ENCODE measurements around the gene GANC. TPM values are rescaled to one million over a fixed set of nuclear protein-coding genes. Genes with fewer than 3 reads are reported as not detected.
A peak's percentile ranks its signal among the peaks of the same experiment; 100 is the strongest.

Gene GANC
- total and polyA plus RNA-seq, 9 of the 15 experiments (the other 6 are each of a cell fraction or from before 2014, with no cell fraction given) = 10.9 to 19.0 (median 14.5) TPM

DNA sequence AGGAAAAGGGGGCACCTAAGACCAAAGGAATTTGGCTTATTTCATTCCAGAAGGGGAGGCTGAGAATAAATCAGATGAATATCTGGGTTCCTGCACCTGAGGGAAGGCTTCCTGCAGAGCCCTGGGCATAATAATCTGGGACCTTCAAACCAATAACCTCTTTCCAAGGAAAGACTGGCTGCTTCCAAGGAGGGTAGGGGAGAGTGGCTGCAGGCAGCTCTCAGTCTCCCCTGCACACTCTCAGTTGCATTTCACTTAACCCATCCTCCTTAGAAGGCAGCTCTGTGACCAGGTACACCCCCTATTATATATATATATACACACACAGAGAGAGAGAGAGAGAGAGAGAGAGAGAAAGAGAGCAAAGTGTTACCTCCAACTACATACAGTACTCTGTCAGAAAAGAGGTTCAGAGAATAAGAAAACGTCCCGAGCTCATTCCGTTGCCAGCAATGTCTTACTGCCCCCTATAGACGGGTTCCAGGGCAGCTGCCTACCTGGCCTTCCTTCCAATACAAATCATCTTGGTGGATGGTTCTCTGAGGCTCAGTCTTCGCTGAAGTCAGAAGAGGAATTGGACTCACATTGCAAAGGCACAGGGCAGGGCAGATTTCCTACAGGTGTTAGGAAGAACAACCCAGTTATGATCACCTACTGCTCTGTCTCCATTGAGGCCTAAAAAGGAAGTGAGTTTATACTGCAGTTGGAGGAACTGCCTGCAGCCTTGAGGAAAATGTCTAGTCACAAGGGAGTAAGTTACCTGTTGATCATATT lies 112.4 kb downstream of the GANC start (continued):
- TF ChIP-seq KLF6 (CRISPR knock-in tag; IDR thresholded peaks at IDR 0.05; ENCODE audit: borderline replicate concordance) (no peak), PHB2 (IDR thresholded peaks at IDR 0.05; ENCODE audit: low read depth) (no peak), SMC3 (conservative IDR thresholded peaks at IDR 0.05; ENCODE audit: insufficient read depth, low read depth, low read length) (peak; percentile 67; the same call in 1 of the 2 replicates), MAFG (tag; conservative IDR thresholded peaks at IDR 0.05) (no peak), HNRNPLL (IDR thresholded peaks at IDR 0.05; ENCODE audit: low read depth, low read length, poor library complexity, severe bottlenecking) (no peak), ZNF764 (CRISPR knock-in tag; IDR thresholded peaks at IDR 0.05; ENCODE audit: low read depth) (no peak), ZNF175 (CRISPR knock-in tag; IDR thresholded peaks at IDR 0.05; ENCODE audit: low read depth) (no peak), RBFOX2 (IDR thresholded peaks at IDR 0.05; ENCODE audit: low read depth, low read length) (no peak), WHSC1 (IDR thresholded peaks at IDR 0.05; ENCODE audit: low read length) (no peak), SPI1 (IDR thresholded peaks at IDR 0.05; ENCODE audit: borderline replicate concordance, low read depth, low read length) (peak; percentile 52; the same call in 1 of the 2 replicates), ZNF668 (CRISPR knock-in tag; IDR thresholded peaks at IDR 0.05) (no peak), SRF (CRISPR knock-in tag; IDR thresholded peaks at IDR 0.05) (no peak), MEF2A (IDR thresholded peaks at IDR 0.05; ENCODE audit: control insufficient read depth, low read depth, low read length) (no peak), FOS (IDR thresholded peaks at IDR 0.05; ENCODE audit: extremely low read depth, insufficient read length) (no peak)
- TF ChIP-seq, protein P1, sequence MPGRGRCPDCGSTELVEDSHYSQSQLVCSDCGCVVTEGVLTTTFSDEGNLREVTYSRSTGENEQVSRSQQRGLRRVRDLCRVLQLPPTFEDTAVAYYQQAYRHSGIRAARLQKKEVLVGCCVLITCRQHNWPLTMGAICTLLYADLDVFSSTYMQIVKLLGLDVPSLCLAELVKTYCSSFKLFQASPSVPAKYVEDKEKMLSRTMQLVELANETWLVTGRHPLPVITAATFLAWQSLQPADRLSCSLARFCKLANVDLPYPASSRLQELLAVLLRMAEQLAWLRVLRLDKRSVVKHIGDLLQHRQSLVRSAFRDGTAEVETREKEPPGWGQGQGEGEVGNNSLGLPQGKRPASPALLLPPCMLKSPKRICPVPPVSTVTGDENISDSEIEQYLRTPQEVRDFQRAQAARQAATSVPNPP (IDR thresholded peaks at IDR 0.05; ENCODE audit: borderline replicate concordance, insufficient read depth, insufficient read length) = no peak
- TF ChIP-seq, protein P2, sequence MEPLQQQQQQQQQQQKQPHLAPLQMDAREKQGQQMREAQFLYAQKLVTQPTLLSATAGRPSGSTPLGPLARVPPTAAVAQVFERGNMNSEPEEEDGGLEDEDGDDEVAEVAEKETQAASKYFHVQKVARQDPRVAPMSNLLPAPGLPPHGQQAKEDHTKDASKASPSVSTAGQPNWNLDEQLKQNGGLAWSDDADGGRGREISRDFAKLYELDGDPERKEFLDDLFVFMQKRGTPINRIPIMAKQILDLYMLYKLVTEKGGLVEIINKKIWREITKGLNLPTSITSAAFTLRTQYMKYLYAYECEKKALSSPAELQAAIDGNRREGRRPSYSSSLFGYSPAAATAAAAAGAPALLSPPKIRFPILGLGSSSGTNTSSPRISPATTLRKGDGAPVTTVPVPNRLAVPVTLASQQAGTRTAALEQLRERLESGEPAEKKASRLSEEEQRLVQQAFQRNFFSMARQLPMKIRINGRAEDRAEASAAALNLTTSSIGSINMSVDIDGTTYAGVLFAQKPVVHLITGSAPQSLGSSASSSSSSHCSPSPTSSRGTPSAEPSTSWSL (CRISPR knock-in tag; IDR thresholded peaks at IDR 0.05; ENCODE audit: borderline replicate concordance) = no peak
- TF ChIP-seq, protein P3, sequence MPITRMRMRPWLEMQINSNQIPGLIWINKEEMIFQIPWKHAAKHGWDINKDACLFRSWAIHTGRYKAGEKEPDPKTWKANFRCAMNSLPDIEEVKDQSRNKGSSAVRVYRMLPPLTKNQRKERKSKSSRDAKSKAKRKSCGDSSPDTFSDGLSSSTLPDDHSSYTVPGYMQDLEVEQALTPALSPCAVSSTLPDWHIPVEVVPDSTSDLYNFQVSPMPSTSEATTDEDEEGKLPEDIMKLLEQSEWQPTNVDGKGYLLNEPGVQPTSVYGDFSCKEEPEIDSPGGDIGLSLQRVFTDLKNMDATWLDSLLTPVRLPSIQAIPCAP (CRISPR knock-in tag; IDR thresholded peaks at IDR 0.05; ENCODE audit: borderline replicate concordance) = no peak
